HG03175 (cell line): ENCODE results near the gene NCR2.
A peak's percentile ranks its signal among the peaks of the same experiment; 100 is the strongest.
"Not testable (repeated sequence)": the region's sequence is repeated elsewhere in the genome, so short reads cannot be mapped to it uniquely, and the experiment has no call there.

Source experiments
- ATAC-seq: cut with Tn5 transposase; IDR thresholded peaks from one replicate; pipeline ENCODE4 v1.9.1; 2021; ENCODE audit warnings: mild to moderate bottlenecking, moderate library complexity; ENCODE audit not compliant: unreplicated experiment

Gene NCR2

GRCh38 chr6:41335296-41335695 lies at the start of gene NCR2:
Gene NCR2 (plus strand): TSS chr6:41335608. CDS start chr6:41335877, 269 bp downstream.
- no peak for ATAC-seq

- no peak for ATAC-seq
Measured at GRCh38 chr6:41286544-41287346, 48.7 kb upstream of the NCR2 start, which contains the start of gene TREM1. Gene TREM1 (minus strand): TSS chr6:41286682. CDS start chr6:41286655, 27 bp downstream.

- peak; percentile 59 for ATAC-seq
Measured at GRCh38 chr6:41288030-41288753, 47.2 kb upstream of the NCR2 start.

- ATAC-seq = no peak
Measured at GRCh38 chr6:41288754-41289129, 46.7 kb upstream of the NCR2 start.

GRCh38 chr6:41289815-41290214 lies 45.6 kb upstream of the NCR2 start:
- ATAC-seq = no peak

GRCh38 chr6:41291717-41292116 lies 43.7 kb upstream of the NCR2 start:
- no peak for ATAC-seq

GRCh38 chr6:41294214-41294872 lies 41.1 kb upstream of the NCR2 start:
- no peak for ATAC-seq

- not testable (repeated sequence) for ATAC-seq
Measured at GRCh38 chr6:41297248-41297647, 38.2 kb upstream of the NCR2 start.

- no peak for ATAC-seq
Measured at GRCh38 chr6:41298785-41299502, 36.5 kb upstream of the NCR2 start.

- no peak for ATAC-seq
Measured at GRCh38 chr6:41302638-41303037, 32.8 kb upstream of the NCR2 start.

- no peak for ATAC-seq
Measured at GRCh38 chr6:41306187-41306854, 29.1 kb upstream of the NCR2 start.

GRCh38 chr6:41315203-41315602 lies 20.2 kb upstream of the NCR2 start:
- no peak for ATAC-seq

GRCh38 chr6:41315943-41316620 lies 19.3 kb upstream of the NCR2 start:
- no peak for ATAC-seq

GRCh38 chr6:41318261-41318653 lies 17.2 kb upstream of the NCR2 start:
- ATAC-seq = no peak

- ATAC-seq = peak; percentile 88
Measured at GRCh38 chr6:41318654-41319565, 16.5 kb upstream of the NCR2 start.

GRCh38 chr6:41321183-41321582 lies 14.2 kb upstream of the NCR2 start:
- no peak for ATAC-seq

GRCh38 chr6:41325446-41326066 lies 9.9 kb upstream of the NCR2 start:
- ATAC-seq = no peak

- no peak for ATAC-seq
Measured at GRCh38 chr6:41326092-41326491, 9.3 kb upstream of the NCR2 start.
